NCI-H1048 (cell line): ENCODE data around the gene ITFG1.
"Not testable (repeated sequence)": the region's sequence is repeated elsewhere in the genome, so short reads cannot be mapped to it uniquely, and the experiment has no call there.

Source experiments
- DNase-seq: peaks from one replicate; lab custom pipeline; 2025; lab: John Stamatoyannopoulos, UW

ITFG1 gene

GRCh38 chr16:47150067-47150466 lies 310.8 kb downstream of the ITFG1 start:
- DNase-seq = no peak

GRCh38 chr16:47144559-47144877 lies 316.3 kb downstream of the ITFG1 start:
- DNase-seq = no peak

GRCh38 chr16:47143677-47144558 lies 316.9 kb downstream of the ITFG1 start, which contains the start of gene NETO2:
Gene NETO2, minus strand, starts transcription at chr16:47143945. Its CDS starts 333 bp downstream, at chr16:47143612.
- DNase-seq = no peak

- no peak for DNase-seq
Measured at GRCh38 chr16:47142821-47143676, 317.8 kb downstream of the ITFG1 start.

- no peak for DNase-seq
Measured at GRCh38 chr16:47142486-47142820, 318.4 kb downstream of the ITFG1 start.

- peak; percentile 31 for DNase-seq
Measured at GRCh38 chr16:47141773-47142485, 318.9 kb downstream of the ITFG1 start.

- DNase-seq = no peak
Measured at GRCh38 chr16:47140686-47141085, 320.2 kb downstream of the ITFG1 start.

GRCh38 chr16:47139561-47140185 lies 321.2 kb downstream of the ITFG1 start:
- no peak for DNase-seq

GRCh38 chr16:47137925-47138324 lies 322.9 kb downstream of the ITFG1 start:
- not testable (repeated sequence) for DNase-seq

GRCh38 chr16:47136099-47136842 lies 324.6 kb downstream of the ITFG1 start:
- DNase-seq = no peak

GRCh38 chr16:47134550-47134949 lies 326.3 kb downstream of the ITFG1 start:
- no peak for DNase-seq

- no peak for DNase-seq
Measured at GRCh38 chr16:47132308-47132707, 328.6 kb downstream of the ITFG1 start.

GRCh38 chr16:47129755-47130435 lies 331.0 kb downstream of the ITFG1 start:
- no peak for DNase-seq

GRCh38 chr16:47127541-47127940 lies 333.3 kb downstream of the ITFG1 start:
- no peak for DNase-seq

- no peak for DNase-seq
Measured at GRCh38 chr16:47125757-47126156, 335.1 kb downstream of the ITFG1 start.

GRCh38 chr16:47113130-47113529 lies 347.7 kb downstream of the ITFG1 start:
- no peak for DNase-seq

GRCh38 chr16:47110939-47111338 lies 349.9 kb downstream of the ITFG1 start:
- no peak for DNase-seq

GRCh38 chr16:47109361-47109760 lies 351.5 kb downstream of the ITFG1 start:
- DNase-seq = no peak
